HepG2 (cell line): ENCODE measurements around the gene MRFAP1L1. TPM values are rescaled to one million over a fixed set of nuclear protein-coding genes. Genes with fewer than 3 reads are reported as not detected.

Experiments
- ATF3 ChIP-seq: sonication (generic); formaldehyde crosslinking; IDR thresholded peaks from 2 replicates; pipeline ENCODE4 v1.4.0; 2020; ENCODE audit warnings: missing genetic modification reagents
- DZIP1 ChIP-seq: sonication (generic); formaldehyde crosslinking; IDR thresholded peaks from 2 replicates; pipeline ENCODE4 v1.5.0; 2020; ENCODE audit warnings: mild to moderate bottlenecking, missing genetic modification reagents
- RNF219 ChIP-seq: sonication (generic); formaldehyde crosslinking; IDR thresholded peaks from 2 replicates; pipeline ENCODE4 v1.5.0; 2020; ENCODE audit warnings: mild to moderate bottlenecking, missing genetic modification reagents
- RXRA ChIP-seq: sonication (generic); formaldehyde crosslinking; IDR thresholded peaks from 2 replicates; pipeline ENCODE4 v1.5.1; 2020; ENCODE audit warnings: missing genetic modification reagents
- THAP11 ChIP-seq: IDR thresholded peaks from 2 replicates; pipeline ENCODE4 v1.6.1; 2016; ENCODE audit warnings: missing biosample characterization, missing genetic modification reagents
- ZBTB4 ChIP-seq: sonication (generic); formaldehyde crosslinking; IDR thresholded peaks from 2 replicates; pipeline ENCODE4 v1.4.0; 2020; ENCODE audit warnings: missing genetic modification reagents, mild to moderate bottlenecking, borderline replicate concordance
- ZFP91 ChIP-seq: sonication (generic); formaldehyde crosslinking; IDR thresholded peaks from 2 replicates; pipeline ENCODE4 v1.9.0; 2022; ENCODE audit warnings: missing genetic modification reagents, mild to moderate bottlenecking, borderline replicate concordance
- ZNF251 ChIP-seq: sonication (generic); formaldehyde crosslinking; IDR thresholded peaks from 2 replicates; pipeline ENCODE4 v1.9.0; 2021; ENCODE audit warnings: mild to moderate bottlenecking, missing genetic modification reagents
- ZNF276 ChIP-seq: sonication (generic); formaldehyde crosslinking; IDR thresholded peaks from 2 replicates; pipeline ENCODE4 v1.4.0; 2020; ENCODE audit warnings: mild to moderate bottlenecking, low read depth, missing genetic modification reagents
- ZNF557 ChIP-seq: sonication (generic); formaldehyde crosslinking; IDR thresholded peaks from 2 replicates; pipeline ENCODE4 v1.4.0; 2020; ENCODE audit warnings: missing genetic modification reagents
- ZNF704 ChIP-seq: sonication (generic); formaldehyde crosslinking; IDR thresholded peaks from 2 replicates; pipeline ENCODE4 v1.8.1; 2023; ENCODE audit warnings: mild to moderate bottlenecking, inconsistent platforms, moderate library complexity, missing genetic modification reagents, borderline replicate concordance
- polyA plus RNA-seq, 8 experiments: library from polyadenylated mRNA; depleted of rRNA in 3 of 8; stranded (reverse) in 7 of 8; unstranded in 1 of 8; fragments of >200 nt; fragmentation: Illumina TruSeq in 4 of 8; extraction: Trizol in 4 of 8; gene quantifications; 2 replicates each; pipeline versions ENCODE4 v1.2.1 to v1.2.3, GENCODE V29; 2011 to 2016; ENCODE audit warnings: low read depth in 4 of 8, missing spikeins in 1 of 8, mixed read lengths in 1 of 8; ENCODE audit not compliant: insufficient read depth in 1 of 8
- total RNA-seq, 5 experiments: library from RNA; depleted of rRNA; stranded (reverse); fragments of >200 nt; fragmentation: Illumina TruSeq; extraction: Trizol; gene quantifications; 2 replicates each; pipeline ENCODE4 v1.2.3, GENCODE V29; 2016; ENCODE audit warnings: low read depth in 1 of 5

Gene MRFAP1L1
- total and polyA plus RNA-seq, 2 of the 13 experiments (the other 11 are each of a cell fraction or from before 2014, with no cell fraction given), result 44.8 to 76.6 TPM

- TF ChIP-seq ZNF704, result no peak; the same call in 1 of the 2 replicates
- TF ChIP-seq ZNF251 (CRISPR knock-in tag), result no peak
- no peak for TF ChIP-seq ZBTB4 (CRISPR knock-in tag)
- TF ChIP-seq ATF3 (CRISPR knock-in tag), result peak; percentile 61; the same call in 1 of the 2 replicates
- TF ChIP-seq RXRA (CRISPR knock-in tag), result 0 out of 2 replicates have a peak, but pooled peaks have one; percentile 60
- TF ChIP-seq ZNF557 (CRISPR knock-in tag), result no peak
- 0 out of 2 replicates have a peak, but pooled peaks have one; percentile 50 for TF ChIP-seq RNF219 (CRISPR knock-in tag)
- TF ChIP-seq THAP11, result peak; percentile 46; the same call in 1 of the 2 replicates
- peak; percentile 42; the same call in 1 of the 2 replicates for TF ChIP-seq ZFP91 (CRISPR knock-in tag)
- no peak for TF ChIP-seq DZIP1 (CRISPR knock-in tag)
- TF ChIP-seq ZNF276 (CRISPR knock-in tag), result no peak
These were observed 23.0 kb upstream of the MRFAP1L1 start (continued) for GRCh38 chr4:6732441-6733357.
